Erythroblast (primary cell): ENCODE measurements around the gene TECPR1.

Source experiments
- GATA1 ChIP-seq: IDR thresholded peaks from 2 replicates; pipeline ENCODE4 v1.6.1; 2011; ENCODE audit warnings: low read depth, mild to moderate bottlenecking, control low read depth, low read length, moderate library complexity
- POLR2A ChIP-seq: IDR thresholded peaks from 2 replicates; pipeline ENCODE4 v1.6.1; 2011; ENCODE audit warnings: mild to moderate bottlenecking, low read length

GRCh38 chr7:98300595-98301372 lies 48.8 kb upstream of the TECPR1 start:
- no peak for TF ChIP-seq POLR2A
- TF ChIP-seq GATA1, result no peak
